ENCODE results near the gene RASL11A.
"Not testable (repeated sequence)": the region's sequence is repeated elsewhere in the genome, so short reads cannot be mapped to it uniquely, and the experiment has no call there.

RASL11A gene, protein sequence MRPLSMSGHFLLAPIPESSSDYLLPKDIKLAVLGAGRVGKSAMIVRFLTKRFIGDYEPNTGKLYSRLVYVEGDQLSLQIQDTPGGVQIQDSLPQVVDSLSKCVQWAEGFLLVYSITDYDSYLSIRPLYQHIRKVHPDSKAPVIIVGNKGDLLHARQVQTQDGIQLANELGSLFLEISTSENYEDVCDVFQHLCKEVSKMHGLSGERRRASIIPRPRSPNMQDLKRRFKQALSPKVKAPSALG

DNA sequence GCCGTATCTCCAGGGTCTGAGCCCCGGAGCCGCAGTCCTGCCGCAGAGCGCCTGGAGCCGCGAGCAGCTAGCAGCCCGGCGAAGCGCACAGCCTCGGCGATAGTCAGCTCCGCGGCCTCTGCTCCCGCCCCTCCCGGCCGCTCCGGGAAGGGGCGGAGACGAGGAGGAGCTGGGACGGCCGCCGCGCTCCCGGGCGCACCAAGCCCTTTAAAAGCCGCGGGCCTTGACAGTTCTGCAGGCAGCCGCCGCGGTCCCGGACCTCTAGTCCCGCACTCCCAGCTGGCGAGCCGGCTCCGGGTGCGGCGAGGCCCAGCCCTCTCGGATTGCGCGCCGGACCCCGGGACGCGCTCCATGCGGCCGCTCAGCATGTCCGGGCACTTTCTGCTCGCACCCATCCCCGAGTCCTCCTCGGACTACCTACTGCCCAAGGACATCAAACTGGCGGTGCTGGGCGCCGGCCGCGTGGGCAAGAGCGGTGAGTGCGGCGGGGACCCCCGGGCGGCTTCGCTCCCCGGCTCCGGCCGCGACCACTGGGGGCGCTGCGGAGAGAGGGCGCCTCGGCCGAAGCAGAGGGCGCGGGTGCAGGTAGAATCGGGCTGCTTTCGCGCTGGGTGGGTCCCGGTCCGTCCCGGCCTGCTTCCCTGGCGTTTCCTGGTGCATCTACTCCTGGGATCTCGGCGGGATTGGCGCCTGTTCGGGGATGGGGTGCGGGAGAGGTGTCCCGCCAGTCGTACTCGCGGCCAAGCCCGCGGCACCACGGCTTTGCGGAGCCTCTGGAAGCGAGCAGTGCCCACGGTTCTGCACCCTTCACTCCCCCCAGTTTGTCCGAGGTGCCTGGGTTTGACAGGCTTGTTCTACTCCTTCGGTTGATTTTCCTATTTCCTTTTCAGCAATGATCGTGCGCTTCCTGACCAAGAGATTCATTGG lies at the start of gene RASL11A:
RASL11A (plus strand) TSS at position 237 of the 927 bp plus-strand sequence; CDS start at position 352, 115 bp downstream.
- DNase-seq, result peak; percentile 66

GRCh38 chr13:27222100-27222499 lies 48.5 kb upstream of the RASL11A start:
- not testable (repeated sequence) for DNase-seq

DNA sequence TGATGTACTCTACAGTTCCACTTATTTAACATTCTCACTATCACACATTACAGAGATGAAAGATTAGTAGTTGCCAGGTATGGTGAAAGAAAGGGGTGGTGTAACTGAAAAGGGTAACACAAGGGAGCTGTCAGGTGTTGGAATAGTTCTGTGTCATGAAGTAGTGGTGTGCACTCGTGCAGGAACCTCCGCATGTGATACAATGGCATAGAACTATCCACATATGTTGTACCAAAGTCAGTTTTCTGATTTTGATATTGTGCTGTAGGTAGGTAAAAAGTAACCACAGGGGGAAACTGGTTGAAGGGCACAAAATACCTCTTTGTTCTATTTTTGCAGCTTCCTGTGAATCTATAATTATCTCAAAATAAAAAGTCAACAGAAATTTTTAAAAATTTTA lies 43.6 kb upstream of the RASL11A start:
- no peak for DNase-seq

- no peak for DNase-seq
Measured at GRCh38 chr13:27228131-27228530, 42.5 kb upstream of the RASL11A start.

DNA sequence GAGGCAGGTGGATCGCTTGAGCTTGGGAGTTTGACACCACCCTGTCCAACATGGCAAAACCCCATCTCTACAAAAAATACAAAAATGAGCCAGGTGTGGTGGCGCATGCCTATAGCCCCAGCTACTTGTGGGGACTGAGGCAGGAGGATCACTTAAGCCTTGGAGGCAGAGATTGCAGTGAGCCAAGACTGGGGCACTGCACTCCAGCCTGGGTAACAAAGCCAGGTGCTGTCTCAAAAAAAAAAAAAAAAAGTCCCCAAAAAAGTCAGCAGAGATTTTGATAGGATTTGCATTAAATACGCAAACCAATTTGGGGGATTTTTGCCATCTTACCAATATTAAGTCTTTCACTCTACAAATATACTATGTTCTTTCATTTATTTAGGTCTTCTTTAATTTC lies 41.0 kb upstream of the RASL11A start:
- no peak for DNase-seq

DNA sequence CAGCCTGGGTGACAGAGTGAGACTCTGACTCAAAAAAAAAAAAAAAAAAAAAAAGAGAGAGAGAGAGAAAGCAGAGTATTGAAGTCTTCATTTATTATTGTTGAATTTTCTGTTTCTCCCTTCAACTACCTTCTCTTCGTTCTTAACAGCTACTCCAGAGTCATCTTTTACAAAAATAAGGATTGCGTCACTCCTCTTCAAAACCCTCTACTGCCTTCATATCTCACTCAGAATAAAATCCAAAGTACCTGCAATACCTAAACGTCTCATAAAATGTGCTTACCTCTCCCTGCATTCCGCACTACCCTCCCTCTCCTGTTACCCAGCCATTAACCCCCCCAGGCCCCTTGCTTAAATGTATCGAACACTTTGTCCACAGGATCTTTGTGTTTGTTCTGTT lies 36.7 kb upstream of the RASL11A start:
- DNase-seq, result no peak

- DNase-seq, result no peak
Measured at GRCh38 chr13:27236478-27236877, 34.2 kb upstream of the RASL11A start.

DNA sequence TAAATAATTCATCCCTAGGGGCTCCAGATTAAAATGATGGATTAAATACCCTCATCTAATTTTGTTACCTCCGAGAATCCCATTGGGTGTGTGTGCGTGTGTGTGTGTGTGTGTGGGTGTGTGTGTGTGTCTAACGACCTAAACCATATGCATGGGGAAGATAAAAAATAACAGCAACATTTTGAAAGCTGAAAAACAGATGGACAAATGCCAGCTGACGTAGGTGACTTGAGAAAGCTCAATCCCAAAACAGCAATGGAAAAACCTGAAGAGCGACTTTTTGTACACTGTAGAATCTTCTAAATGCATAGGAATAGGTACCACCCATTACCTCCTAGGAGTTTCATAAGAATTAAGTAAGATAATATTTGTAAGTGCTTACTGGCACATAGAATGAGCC lies 27.9 kb upstream of the RASL11A start:
- no peak for DNase-seq

DNA sequence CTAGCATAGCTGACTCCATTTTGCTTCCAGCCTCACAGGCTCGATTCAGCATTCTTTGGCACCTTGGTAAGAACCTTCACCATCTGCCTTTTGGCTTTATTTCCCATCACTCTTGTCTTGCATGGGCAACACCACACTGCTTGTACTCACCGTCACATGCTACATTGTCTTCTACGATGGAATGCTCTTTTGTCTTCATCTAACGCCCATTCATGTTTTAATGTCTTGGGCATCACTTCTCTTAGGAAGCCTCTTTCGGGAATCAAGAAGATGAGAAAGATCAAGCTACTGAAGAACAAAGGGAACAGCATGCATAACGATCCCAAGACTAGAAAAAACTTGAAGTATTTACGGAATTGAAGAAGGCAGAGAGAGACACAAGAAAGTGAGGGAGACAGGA lies 25.0 kb upstream of the RASL11A start:
- no peak for DNase-seq

- DNase-seq, result no peak
Measured at GRCh38 chr13:27250833-27251165, 19.8 kb upstream of the RASL11A start.

DNA sequence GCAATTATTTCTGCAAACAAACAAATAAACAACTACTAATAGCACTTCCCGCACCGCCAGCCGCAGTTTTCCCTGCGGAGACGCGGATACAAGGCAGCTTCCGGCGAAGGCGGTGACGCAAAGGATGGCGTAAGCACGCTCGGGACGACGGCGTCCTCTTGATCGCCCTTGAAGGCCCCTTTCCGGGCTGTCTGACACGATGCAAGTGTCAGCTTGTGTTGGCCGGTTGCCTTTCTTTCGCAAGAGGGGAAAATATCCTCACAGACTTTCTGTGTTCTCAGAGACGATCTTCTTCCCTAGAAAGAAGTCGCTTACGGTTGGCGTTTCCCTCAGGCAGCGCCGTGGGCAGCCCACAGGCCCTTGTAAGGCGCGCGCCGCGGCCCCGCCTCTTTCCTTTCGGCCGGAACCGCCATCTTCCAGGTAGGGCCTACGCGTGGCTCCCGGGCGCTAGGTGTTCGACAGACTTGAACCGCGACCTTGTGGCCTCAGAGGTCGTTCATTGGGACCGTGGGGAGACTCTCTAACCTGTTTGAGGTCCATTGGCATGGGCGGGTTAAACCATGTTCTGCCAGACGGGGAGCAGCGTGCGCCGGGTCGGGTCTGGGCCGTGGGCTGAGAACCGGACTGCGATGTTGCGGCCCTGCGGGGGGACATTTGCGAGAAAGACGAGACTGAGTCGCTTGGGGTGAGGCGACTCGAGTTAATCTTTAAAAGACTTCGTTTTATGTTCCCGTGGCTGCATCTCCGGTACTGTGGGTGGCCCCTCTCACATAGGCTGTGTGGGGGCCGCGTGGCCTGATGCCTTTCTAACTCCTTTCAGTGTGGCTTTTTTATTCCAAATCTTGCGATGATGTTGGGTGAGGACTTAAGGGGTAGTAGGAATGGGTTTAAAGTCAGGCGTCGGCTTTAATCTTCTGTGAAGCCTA lies 19.2 kb upstream of the RASL11A start, which contains the start of gene RPL21:
RPL21 (plus strand) TSS at position 393 of the 926 bp plus-strand sequence. CDS start 2,219 bp downstream, outside the sequence.
- DNase-seq, result peak; percentile 90

- DNase-seq, result no peak
Measured at GRCh38 chr13:27252467-27252866, 18.2 kb upstream of the RASL11A start.

- DNase-seq, result no peak
Measured at GRCh38 chr13:27257233-27257568, 13.4 kb upstream of the RASL11A start.

DNA sequence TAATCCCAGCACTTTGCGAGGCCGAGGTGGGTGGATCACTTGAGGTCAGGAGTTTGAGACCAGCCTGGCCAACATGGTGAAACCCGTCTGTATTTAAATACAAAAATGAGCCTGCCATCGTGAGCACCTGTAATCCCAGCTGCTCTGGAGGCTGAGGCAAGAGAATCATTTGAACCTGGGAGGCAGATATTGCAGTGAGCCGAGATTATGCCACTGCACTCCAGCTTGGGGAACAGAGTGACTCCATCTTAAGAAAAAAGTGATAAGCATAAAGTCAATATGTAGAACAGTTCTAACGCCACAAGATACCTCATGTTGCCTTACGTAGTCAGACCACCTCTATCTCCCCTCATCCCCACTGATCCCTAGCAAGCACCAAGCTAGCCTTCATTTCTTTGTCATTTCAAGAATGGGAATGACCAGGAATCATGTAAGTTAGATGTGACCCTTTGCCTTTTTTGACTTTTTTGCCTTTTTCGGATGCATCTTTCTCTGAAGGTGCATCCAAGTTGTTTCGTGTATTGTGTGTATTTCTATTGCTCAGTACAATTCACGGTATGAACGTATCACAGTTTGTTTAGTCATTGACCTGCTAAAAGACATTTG lies 12.9 kb upstream of the RASL11A start:
- no peak for DNase-seq

DNA sequence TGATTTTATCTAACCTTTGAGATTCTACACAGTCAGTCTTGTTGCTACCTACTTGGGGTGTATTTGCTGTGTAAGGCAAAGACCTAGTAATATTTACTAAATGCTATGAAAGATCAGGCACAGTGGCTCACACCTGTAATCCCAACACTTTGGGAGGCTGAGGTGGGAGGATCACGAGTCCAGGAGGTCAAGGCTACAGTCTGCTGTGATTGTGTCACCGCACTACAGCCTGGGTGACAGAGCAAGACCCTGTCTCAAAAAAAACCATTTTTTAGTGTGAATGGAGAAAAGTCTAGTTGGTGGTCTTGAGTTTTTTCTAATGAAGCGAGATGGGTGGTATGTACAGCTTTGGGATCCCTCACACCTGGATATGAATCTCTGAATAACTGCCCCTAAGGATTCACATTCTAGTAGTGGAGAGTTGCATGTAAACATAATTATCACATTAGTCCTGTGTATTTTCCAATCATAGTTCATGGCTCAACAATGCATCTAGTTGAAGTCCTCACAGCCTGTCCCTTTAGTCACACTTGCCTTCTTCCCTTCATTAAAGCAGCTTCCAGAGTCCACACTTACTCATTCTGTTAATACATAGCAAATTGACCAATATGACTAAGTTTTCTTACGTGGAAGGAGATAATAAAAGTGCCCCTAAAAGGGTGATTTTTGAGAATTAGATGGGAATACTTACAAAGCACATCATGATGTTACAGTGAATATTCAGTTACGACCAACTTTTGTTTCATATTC lies 11.8 kb upstream of the RASL11A start:
- no peak for DNase-seq

DNA sequence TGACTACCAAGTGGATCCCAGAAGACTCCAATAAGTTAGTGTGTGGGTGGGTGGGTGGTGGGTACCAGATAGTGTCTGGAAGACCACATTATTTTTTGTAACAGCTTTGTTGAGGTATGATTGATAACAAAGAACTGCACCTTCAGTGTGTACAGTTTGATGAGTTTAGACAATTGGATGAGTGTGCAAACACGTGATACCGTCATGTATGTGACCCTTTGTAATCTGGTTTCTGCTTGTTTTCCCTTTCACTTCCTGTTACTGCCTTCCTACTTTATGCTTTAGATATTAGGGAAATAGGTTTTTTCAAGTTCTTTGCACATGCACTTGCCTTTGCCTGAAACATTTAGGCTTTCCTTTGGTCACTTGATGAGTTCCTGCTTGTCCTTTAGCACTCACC lies 10.8 kb upstream of the RASL11A start:
- DNase-seq, result no peak

GRCh38 chr13:27261396-27261795 lies 9.2 kb upstream of the RASL11A start:
- DNase-seq, result no peak

DNA sequence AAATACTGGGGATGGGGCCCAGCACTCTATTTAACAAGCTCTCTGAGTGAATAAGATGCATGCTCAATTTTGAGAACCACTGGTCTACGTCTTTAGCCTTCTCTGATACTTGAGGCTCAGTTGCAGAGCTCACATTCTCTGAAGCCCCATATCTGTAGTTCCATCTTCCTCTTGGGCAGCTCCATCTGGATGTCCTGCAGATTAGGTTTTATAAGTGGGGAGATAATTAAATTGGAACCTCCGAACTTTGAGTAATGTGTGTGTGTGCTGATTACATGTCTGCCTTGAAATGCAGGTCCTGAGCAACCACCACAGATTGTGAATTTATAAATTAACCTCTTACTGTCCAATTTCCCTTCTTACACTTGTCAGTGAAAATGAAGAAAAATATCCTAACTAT lies 7.2 kb upstream of the RASL11A start:
- DNase-seq, result no peak

DNA sequence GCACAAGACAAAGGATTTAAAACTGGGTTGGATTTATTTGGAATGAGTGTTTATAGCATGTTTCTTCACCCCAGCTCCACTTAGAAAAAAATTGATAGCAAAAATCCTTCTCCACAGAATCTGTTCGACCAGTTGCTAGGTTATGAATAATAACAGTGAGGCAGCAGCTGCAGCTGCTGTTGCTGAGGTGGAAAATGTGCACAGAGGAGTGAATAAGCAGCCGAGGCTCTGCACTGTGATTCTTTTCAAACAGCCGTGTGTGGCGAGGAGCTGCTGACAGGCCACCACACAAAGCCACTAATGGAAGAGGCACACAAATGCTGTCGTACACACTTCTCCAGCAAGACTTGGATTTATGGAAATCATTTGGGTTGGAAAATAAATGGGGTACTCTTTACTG lies 6.4 kb upstream of the RASL11A start:
- no peak for DNase-seq

- DNase-seq, result no peak
Measured at GRCh38 chr13:27264648-27265047, 6.0 kb upstream of the RASL11A start.

- no peak for DNase-seq
Measured at GRCh38 chr13:27266917-27267316, 3.7 kb upstream of the RASL11A start.

DNA sequence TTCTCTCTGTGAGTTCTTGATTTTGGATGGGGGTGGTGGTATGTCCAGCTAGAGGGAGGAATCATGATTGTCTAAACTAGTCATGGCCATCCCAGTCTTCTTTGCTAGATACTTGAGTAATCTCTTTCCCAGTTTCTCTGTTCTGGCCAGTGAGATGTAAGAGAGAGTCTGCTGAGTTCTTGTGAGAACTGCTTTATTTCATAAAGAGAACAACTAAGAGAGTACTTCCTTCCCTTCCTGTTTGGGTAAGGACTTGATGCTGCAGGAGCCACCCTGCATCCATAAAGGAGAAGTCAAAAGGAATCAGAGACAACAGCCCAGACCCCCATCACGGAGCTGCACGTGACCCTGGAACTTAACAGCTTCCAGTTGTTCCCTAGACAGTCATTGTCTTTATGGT lies 3.0 kb upstream of the RASL11A start:
- DNase-seq, result no peak

Data from activated CD4-positive, alpha-beta T cell treated with anti-CD3 and anti-CD28 coated beads, Interleukin-2, amount 50 U/mL, for 1 hour (primary cell).